CD4-positive, alpha-beta T cell treated with Interleukin-2 at 100 ng/mL for 4 hours (primary cell): ENCODE measurements around the gene NOL4L.

ENCODE experiments used
- DNase-seq: peaks from one replicate; pipeline ENCODE4 v3.0.0-alpha.2; 2020; ENCODE audit warnings: low spot score

NOL4L gene

GRCh38 chr20:32456869-32457478, 128.2 kb downstream of the NOL4L start:
- no peak for DNase-seq

- DNase-seq: no peak
Observed at GRCh38 chr20:32455901-32456701, 129.0 kb downstream of the NOL4L start.

- no peak for DNase-seq
Observed at GRCh38 chr20:32455171-32455900, 129.8 kb downstream of the NOL4L start.

- no peak for DNase-seq
Observed at GRCh38 chr20:32454164-32455145, 130.7 kb downstream of the NOL4L start.

- DNase-seq: no peak
Observed at GRCh38 chr20:32453467-32454163, 131.5 kb downstream of the NOL4L start.

GRCh38 chr20:32452776-32453466, 132.2 kb downstream of the NOL4L start:
- no peak for DNase-seq

- no peak for DNase-seq
Observed at GRCh38 chr20:32451682-32452461, 133.3 kb downstream of the NOL4L start.

GRCh38 chr20:32451340-32451681, 133.8 kb downstream of the NOL4L start:
- no peak for DNase-seq

- no peak for DNase-seq
Observed at GRCh38 chr20:32450484-32451061, 134.6 kb downstream of the NOL4L start.

GRCh38 chr20:32449890-32450401, 135.2 kb downstream of the NOL4L start:
- DNase-seq: no peak

- no peak for DNase-seq
Observed at GRCh38 chr20:32449057-32449889, 135.9 kb downstream of the NOL4L start.

GRCh38 chr20:32448306-32449056, 136.7 kb downstream of the NOL4L start:
- no peak for DNase-seq

GRCh38 chr20:32447136-32448027, 137.8 kb downstream of the NOL4L start:
- DNase-seq: no peak

- no peak for DNase-seq
Observed at GRCh38 chr20:32446301-32447100, 138.6 kb downstream of the NOL4L start.

- no peak for DNase-seq
Observed at GRCh38 chr20:32445539-32446273, 139.4 kb downstream of the NOL4L start.
